T-helper 1 cell (primary cell): ENCODE results near the gene ZSCAN2.

Experiments used
- DNase-seq, 5 donors: peaks; one replicate each; pipeline ENCODE4 v3.0.0-alpha.2; 2012 to 2020

The ZSCAN2 gene

GRCh38 chr15:84598993-84599392 lies 1.8 kb upstream of the ZSCAN2 start:
- peak in 1 of 5 donors; percentile 49 for DNase-seq

DNA sequence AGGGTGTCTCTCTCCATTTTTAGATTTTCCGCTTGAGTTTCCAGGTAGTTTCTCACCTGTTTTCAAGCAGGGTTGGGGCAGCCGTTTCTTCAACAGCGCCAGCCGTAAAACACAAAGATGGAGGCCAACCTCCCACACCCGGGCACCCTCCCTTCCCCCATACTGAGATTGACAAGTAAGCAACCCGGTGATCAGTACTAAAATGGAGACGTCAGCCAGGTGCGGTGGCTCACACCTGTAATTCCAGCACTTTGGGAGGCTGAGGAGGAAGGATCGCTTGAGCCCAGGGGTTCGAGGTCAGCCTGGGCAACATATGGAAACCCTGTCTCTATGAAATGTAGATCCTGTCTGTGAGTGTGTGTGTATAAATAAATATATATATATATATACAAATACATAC lies 903 bp upstream of the ZSCAN2 start:
- DNase-seq = no peak

- peak; percentile 30 to 49 (median 44) for DNase-seq
These were observed 500 bp upstream of the ZSCAN2 start for GRCh38 chr15:84600331-84600686.

GRCh38 chr15:84601555-84601838 lies 688 bp downstream of the ZSCAN2 start:
- DNase-seq = no peak

DNA sequence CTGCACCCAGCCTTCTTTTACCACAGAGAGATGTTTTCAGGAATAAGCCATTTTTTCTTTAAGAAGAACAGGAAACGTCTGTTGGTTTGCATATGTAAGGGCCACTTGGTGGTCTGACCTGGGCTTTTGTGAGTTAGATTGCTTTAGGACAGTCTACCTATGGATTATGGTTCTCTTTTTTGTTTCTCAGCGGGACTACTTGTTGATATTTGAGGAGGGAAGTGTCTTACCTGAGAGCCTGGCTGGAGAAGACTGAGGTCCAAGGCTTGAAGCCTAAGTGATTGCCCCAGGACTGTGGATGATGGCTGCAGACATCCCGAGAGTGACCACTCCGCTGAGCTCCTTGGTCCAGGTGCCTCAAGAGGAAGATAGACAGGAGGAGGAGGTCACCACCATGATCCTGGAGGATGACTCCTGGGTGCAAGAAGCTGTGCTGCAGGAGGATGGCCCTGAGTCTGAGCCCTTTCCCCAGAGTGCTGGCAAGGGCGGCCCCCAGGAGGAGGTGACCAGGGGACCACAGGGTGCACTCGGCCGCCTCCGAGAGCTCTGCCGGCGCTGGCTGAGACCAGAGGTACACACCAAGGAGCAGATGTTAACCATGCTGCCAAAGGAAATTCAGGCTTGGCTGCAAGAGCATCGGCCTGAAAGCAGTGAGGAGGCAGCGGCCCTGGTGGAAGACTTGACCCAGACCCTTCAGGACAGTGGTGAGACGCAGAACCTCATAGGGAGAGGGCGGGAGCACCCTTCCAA lies 3.0 kb downstream of the ZSCAN2 start:
- no peak for DNase-seq

GRCh38 chr15:84604826-84605553 lies 4.2 kb downstream of the ZSCAN2 start:
- peak in 1 of 5 donors; percentile 35 for DNase-seq

- no peak for DNase-seq
These were observed 4.7 kb downstream of the ZSCAN2 start for GRCh38 chr15:84605554-84605882.

- DNase-seq = no peak
These were observed 5.9 kb downstream of the ZSCAN2 start for GRCh38 chr15:84606653-84607120.

GRCh38 chr15:84608707-84609284 lies 8.0 kb downstream of the ZSCAN2 start:
- no peak for DNase-seq

DNA sequence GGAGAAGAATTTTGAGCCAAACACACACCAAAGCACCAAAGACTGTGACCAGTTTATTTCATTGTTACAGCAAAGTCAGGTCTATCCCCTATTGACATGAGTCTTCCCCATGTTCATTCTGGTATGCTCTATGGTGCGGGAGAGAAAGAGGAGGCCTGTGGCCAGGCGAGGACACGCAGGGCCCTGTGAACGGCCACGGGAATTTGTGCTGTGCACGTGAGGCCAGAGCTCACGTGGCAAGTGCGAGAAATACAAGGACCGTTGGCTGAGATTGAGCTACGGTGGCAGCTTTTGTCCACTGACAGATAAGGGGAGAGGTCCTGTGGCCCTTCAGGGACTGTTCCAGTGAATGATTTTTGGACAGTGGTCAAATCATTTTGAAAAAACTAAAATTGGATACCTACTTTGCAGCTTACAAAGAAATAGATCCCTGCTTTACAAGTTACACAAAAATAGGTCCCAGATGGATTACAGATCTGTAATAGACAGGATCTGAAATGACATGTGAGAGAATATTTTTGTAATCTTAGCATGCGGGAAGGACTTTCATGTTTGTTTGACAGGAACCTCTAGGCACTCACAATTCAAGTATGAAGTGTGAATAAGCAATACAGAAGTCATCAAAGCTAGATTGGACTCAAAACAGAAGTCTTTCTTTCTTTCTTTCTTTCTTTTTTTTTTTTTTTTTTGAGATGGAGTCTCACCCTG lies 9.2 kb downstream of the ZSCAN2 start:
- no peak for DNase-seq

GRCh38 chr15:84611631-84612030 lies 10.8 kb downstream of the ZSCAN2 start:
- DNase-seq = no peak

DNA sequence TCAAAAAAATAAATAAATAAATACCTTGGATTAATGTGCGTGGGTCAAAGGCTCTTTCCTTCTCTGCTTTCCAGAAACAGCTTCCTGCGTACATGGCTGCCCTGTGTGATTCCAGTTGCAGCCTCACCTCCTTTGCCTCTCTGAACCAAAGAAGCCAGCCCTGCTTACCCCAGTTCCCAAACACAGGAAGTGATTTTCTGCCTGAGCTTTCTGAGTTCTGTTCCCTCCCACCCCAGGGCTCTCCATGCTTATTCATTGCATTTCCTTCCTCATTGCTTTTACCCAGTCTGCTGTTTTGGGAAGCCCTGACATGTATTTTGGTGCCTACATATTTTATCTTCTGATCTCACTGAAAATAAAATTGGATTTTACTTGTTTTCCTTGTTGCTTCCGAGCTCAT lies 15.4 kb downstream of the ZSCAN2 start:
- no peak for DNase-seq

DNA sequence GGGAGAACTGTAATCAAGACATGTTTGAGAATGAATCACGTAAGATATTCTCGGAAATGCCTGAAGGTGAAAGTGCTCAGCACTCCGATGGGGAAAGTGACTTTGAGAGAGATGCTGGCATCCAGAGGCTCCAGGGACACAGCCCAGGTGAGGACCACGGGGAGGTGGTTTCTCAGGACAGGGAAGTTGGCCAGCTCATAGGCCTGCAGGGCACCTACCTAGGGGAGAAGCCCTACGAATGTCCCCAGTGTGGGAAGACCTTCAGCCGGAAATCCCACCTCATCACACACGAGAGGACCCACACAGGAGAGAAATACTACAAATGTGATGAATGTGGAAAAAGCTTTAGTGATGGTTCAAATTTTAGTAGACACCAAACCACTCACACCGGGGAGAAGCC lies 19.8 kb downstream of the ZSCAN2 start:
- DNase-seq = no peak

DNA sequence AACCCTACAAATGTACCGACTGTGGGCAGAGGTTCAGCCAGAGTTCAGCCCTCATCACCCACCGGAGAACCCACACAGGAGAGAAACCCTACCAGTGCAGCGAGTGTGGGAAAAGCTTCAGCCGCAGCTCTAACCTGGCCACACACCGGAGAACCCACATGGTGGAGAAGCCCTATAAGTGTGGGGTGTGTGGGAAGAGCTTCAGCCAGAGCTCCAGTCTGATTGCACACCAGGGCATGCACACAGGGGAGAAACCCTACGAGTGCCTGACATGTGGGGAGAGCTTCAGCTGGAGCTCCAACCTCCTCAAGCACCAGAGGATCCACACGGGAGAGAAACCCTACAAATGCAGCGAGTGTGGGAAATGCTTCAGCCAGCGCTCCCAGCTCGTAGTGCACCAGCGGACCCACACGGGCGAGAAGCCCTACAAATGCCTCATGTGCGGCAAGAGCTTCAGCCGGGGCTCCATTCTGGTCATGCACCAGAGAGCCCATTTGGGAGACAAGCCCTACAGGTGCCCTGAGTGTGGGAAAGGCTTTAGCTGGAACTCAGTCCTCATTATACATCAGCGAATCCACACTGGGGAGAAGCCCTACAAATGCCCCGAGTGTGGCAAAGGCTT lies 20.7 kb downstream of the ZSCAN2 start:
- no peak for DNase-seq

DNA sequence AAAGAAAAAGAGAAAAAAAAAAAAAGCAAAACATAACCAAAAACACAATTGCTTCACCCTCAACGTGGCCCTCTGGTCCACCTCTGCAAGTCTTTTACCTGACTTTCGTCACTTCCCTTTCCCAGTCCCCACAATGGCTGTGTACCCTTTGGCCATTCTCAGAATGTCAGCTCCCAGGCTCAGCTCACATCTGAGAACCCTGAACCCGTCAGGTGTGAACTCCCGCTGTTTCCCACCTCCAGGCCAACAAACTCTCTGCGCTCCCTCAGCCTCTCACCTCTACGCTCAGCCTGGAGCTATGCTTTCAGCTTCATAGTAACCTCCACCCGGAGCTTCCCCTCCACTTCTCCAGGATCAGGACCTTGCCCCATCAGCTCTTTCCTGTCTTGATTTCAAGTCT lies 23.6 kb downstream of the ZSCAN2 start:
- no peak for DNase-seq

DNA sequence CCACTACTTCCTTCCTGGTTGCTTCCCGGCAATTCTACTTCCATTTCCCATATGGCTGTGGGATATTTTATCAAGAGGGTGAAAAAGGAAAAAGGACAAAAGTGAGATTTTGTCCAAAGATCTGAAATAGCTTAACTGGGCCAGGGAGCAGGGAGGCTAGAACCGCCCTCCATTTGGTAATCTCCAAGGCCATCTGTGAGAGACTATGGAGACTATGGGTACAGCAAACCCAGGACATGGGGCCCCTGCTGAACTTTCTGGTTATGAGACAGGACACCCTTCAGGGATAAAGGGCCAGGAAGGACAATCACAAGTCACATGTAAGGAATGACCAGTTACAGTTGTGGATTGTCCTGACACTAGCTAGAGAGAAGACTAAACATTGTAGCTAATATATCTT lies 24.3 kb downstream of the ZSCAN2 start:
- DNase-seq = no peak

DNA sequence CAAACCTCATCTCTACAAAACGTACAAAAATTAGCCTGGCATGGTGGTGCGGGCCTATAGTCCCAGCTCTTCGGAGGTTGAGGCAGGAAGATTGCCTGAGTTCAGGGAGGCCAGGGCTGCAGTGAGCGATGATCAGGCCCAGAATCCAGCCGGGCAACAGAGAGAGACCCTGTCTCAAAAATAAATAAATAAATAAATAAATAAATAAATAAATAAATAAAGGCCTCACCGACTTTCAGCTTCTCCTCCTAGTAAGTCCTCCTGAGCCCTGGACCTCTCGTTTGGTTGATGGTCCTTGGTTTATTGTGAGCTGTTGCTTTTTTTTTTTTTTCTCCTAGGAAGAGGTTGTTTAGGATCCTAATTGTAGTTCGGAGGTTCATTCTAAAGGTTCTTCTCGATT lies 28.2 kb downstream of the ZSCAN2 start:
- no peak for DNase-seq

DNA sequence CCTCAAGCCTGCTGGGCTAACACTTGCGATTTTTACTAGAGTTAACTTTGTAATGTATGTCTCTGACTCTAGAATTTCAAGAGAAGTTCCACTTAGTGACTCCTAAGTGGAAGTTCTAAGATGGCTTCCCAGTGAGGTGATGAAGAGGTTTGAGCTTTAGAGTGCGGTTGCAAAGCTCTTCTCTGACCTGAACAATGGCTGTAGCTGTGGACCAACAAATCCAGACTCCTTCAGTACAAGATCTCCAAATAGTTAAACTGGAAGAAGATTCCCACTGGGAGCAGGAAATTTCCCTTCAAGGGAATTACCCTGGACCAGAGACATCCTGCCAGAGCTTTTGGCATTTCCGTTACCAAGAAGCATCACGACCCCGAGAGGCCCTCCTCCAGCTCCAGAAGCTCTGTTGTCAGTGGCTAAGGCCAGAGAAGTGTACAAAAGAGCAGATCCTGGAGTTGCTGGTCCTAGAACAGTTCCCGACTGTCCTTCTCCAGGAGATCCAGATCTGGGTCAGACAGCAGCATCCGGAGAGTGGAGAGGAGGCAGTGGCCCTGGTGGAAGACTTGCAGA lies 31.0 kb downstream of the ZSCAN2 start:
- no peak for DNase-seq

- peak; percentile 29 to 73 (median 50) for DNase-seq
These were observed 32.8 kb downstream of the ZSCAN2 start for GRCh38 chr15:84633311-84634227.

DNA sequence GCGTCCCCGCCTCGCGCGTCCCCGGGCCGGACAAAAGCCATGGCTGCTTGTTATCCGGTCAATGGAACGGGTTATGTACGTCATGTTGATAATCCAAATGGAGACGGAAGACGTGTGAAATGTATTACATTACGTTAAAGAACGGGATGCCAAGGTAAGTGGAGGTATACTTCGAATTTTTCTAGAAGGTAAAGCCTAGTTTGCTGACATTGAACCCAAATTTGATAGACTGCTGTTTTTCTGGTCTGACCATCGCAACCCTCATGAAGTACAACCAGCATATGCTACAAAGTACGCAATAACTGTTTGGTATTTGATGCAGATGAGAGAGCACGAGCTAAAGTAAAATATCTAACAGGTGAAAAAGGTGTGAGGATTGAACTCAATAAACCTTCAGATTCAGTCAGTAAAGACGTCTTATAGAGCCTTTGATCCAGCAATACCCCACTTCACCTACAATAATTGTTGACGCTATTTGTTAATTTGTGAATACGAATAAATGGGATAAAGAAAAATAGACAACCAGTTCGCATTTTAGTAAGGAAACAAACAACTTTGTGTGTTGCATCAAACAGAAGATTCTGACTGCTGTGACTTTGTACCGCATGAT lies 33.5 kb downstream of the ZSCAN2 start:
- no peak for DNase-seq

DNA sequence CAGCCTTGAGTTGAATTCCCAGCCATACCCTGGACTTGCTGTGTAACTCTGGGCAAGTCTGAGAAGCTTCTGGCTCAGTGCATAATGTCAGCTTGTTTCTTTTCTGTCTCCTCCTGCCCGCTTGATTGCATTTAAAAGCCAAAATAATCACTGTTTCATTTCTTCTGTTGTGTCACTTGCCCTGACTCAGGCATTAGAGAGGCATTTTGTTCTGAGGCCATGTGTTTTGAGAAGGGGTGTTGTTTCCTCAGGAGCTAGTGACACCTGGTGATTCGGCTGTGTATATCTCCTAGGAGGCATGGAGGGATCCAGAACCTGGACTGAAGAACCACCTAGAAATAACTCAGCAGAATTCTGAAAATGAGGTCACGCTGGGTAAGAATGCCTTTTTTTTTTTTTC lies 37.3 kb downstream of the ZSCAN2 start:
- DNase-seq = no peak
